CD8-positive, alpha-beta memory T cell (primary cell): ENCODE results near the gene KRT32. TPM values are rescaled to one million over a fixed set of nuclear protein-coding genes. Genes with fewer than 3 reads are reported as not detected.

Experiments used
- CTCF ChIA-PET: fragments of 350-600 bp; sonication (Branson Sonifier 250); formaldehyde crosslinking; loops from one replicate; lab custom pipeline; 2021; ENCODE audit warnings: antibody characterized with exemption; lab: Charles Lee
- POLR2A ChIA-PET: fragments of 350-600 bp; sonication (Branson Sonifier 250); formaldehyde crosslinking; loops from one replicate; lab custom pipeline; 2021; ENCODE audit warnings: antibody characterized with exemption; lab: Charles Lee
- DNase-seq, 5 donors: peaks; one replicate each; pipeline versions ENCODE4 v3.0.0 to v3.0.0-alpha.2; 2020 to 2022; ENCODE audit warnings: mixed read lengths in 1 of 5
- H3K27ac ChIP-seq: one replicate; pipeline ENCODE4 v1.7.0; 2013; ENCODE audit warnings: low read depth, mild to moderate bottlenecking, low read length, moderate library complexity
- H3K27me3 ChIP-seq: 2 replicates; pipeline ENCODE4 v1.7.0; 2013; ENCODE audit warnings: low read length, mild to moderate bottlenecking; ENCODE audit not compliant: insufficient read depth, poor library complexity, severe bottlenecking
- H3K36me3 ChIP-seq: 2 replicates; pipeline ENCODE4 v1.7.0; 2013; ENCODE audit warnings: mild to moderate bottlenecking, low read length, moderate library complexity; ENCODE audit not compliant: insufficient read depth
- H3K4me1 ChIP-seq: 2 replicates; pipeline ENCODE4 v1.7.0; 2013; ENCODE audit warnings: mild to moderate bottlenecking, low read length, moderate library complexity; ENCODE audit not compliant: insufficient read depth
- H3K4me3 ChIP-seq: 2 replicates; pipeline ENCODE4 v1.7.0; 2013; ENCODE audit warnings: mild to moderate bottlenecking, low read length
- H3K9me3 ChIP-seq: 2 replicates; pipeline ENCODE4 v1.7.0; 2013; ENCODE audit warnings: mild to moderate bottlenecking, low read length
- H3K27ac Mint-ChIP-seq, 8 donors: one replicate each; pipeline ENCODE4 v1.8.0; 2020 to 2021; ENCODE audit warnings: mixed read lengths in 8 of 8, mild to moderate bottlenecking in 6 of 8, inconsistent platforms in 3 of 8, moderate library complexity in 3 of 8
- H3K27me3 Mint-ChIP-seq, 2 donors: one replicate each; pipeline ENCODE4 v1.8.0; 2020 to 2021; ENCODE audit warnings: mixed read lengths in 2 of 2, mild to moderate bottlenecking in 1 of 2, moderate library complexity in 1 of 2
- H3K36me3 Mint-ChIP-seq, 3 donors: one replicate each; pipeline ENCODE4 v1.8.0; 2020 to 2021; ENCODE audit warnings: mixed read lengths in 3 of 3, inconsistent platforms in 1 of 3, mild to moderate bottlenecking in 1 of 3
- H3K4me1 Mint-ChIP-seq, 3 donors: one replicate each; pipeline ENCODE4 v1.8.0; 2020 to 2021; ENCODE audit warnings: mixed read lengths in 3 of 3, inconsistent platforms in 1 of 3, mild to moderate bottlenecking in 1 of 3
- H3K4me3 Mint-ChIP-seq, 7 donors: one replicate each; pipeline ENCODE4 v1.8.0; 2020 to 2021; ENCODE audit warnings: mixed read lengths in 7 of 7, mild to moderate bottlenecking in 6 of 7, moderate library complexity in 4 of 7, inconsistent platforms in 2 of 7
- H3K9me3 Mint-ChIP-seq, 5 donors: one replicate each; pipeline ENCODE4 v1.8.0; 2020 to 2022; ENCODE audit warnings: mixed read lengths in 5 of 5, mild to moderate bottlenecking in 3 of 5, moderate library complexity in 2 of 5, inconsistent platforms in 1 of 5
- polyA plus RNA-seq: library from polyadenylated mRNA; unstranded; fragments of 300-500 nt; fragmentation: Illumina TruSeq; gene quantifications from one replicate; pipeline ENCODE4 v1.2.3, GENCODE V29; 2021
- total RNA-seq, 2 experiments: library from RNA; stranded (reverse); gene quantifications; one replicate each; pipeline ENCODE4 v1.2.3, GENCODE V29; 2021

The KRT32 gene
- total and polyA plus RNA-seq, 3 experiments from 2014 or later, result not detected

- Histone ChIP-seq H3K27me3 (no peaks in the 10 kb centered on the region), H3K4me1 (no peaks in the 10 kb centered on the region), H3K36me3 (no peaks in the 10 kb centered on the region), H3K9me3 (no peaks in the 10 kb centered on the region), H3K4me3 (no peak overlapping the region), H3K27ac (no peak overlapping the region)
- CTCF ChIA-PET, result no interaction called here
- Mint-ChIP-seq H3K4me3 (no peak overlapping the region), H3K9me3 (peaks cover 0 to 3% (median 0%) of the 10 kb centered on the region in 5 donors), H3K4me1 (peaks cover 0 to 5% (median 0%) of the 10 kb centered on the region in 3 donors), H3K36me3 (peaks cover 0 to 3% (median 0%) of the 10 kb centered on the region in 3 donors), H3K27ac (no peak overlapping the region), H3K27me3 (peaks cover 3 to 7% of the 10 kb centered on the region in 2 donors)
- POLR2A ChIA-PET, result no interaction called here
- no peak for DNase-seq
Observed at GRCh38 chr17:41475421-41475820, 8.2 kb upstream of the KRT32 start.

- H3K9me3 Mint-ChIP-seq, result peaks cover 0 to 3% (median 0%) of the 10 kb centered on the region in 5 donors
- no peaks in the 10 kb centered on the region for H3K9me3 ChIP-seq
- H3K36me3 Mint-ChIP-seq, result peaks cover 0 to 3% (median 0%) of the 10 kb centered on the region in 3 donors
- H3K27me3 ChIP-seq, result no peaks in the 10 kb centered on the region
- POLR2A ChIA-PET, result no interaction called here
- no peaks in the 10 kb centered on the region for H3K36me3 ChIP-seq
- H3K4me1 ChIP-seq, result no peaks in the 10 kb centered on the region
- H3K4me3 Mint-ChIP-seq, result no peak overlapping the region
- H3K4me1 Mint-ChIP-seq, result peaks cover 0 to 5% (median 0%) of the 10 kb centered on the region in 3 donors
- H3K27me3 Mint-ChIP-seq, result peaks cover 3 to 7% of the 10 kb centered on the region in 2 donors
- CTCF ChIA-PET, result no interaction called here
- no peak overlapping the region for H3K27ac Mint-ChIP-seq
- H3K4me3 ChIP-seq, result no peak overlapping the region
- DNase-seq, result no peak
- H3K27ac ChIP-seq, result no peak overlapping the region
Observed at GRCh38 chr17:41474863-41475262, 7.7 kb upstream of the KRT32 start.

GRCh38 chr17:41468346-41468745 is 1.2 kb upstream of the KRT32 start:
- peaks cover 0 to 3% (median 0%) of the 10 kb centered on the region in 3 donors for H3K36me3 Mint-ChIP-seq
- DNase-seq, result no peak
- no peak overlapping the region for H3K27ac Mint-ChIP-seq
- Histone ChIP-seq H3K9me3 (no peaks in the 10 kb centered on the region), H3K4me3 (no peak overlapping the region), H3K27ac (no peak overlapping the region), H3K36me3 (no peaks in the 10 kb centered on the region), H3K27me3 (no peaks in the 10 kb centered on the region), H3K4me1 (no peaks in the 10 kb centered on the region)
- H3K27me3 Mint-ChIP-seq, result peaks cover 20 to 34% of the 10 kb centered on the region in 2 donors
- peaks cover 0 to 3% (median 2%) of the 10 kb centered on the region in 5 donors for H3K9me3 Mint-ChIP-seq
- no peak overlapping the region for H3K4me3 Mint-ChIP-seq
- POLR2A ChIA-PET, result no interaction called here
- CTCF ChIA-PET, result no interaction called here
- H3K4me1 Mint-ChIP-seq, result peaks cover 0 to 5% (median 0%) of the 10 kb centered on the region in 3 donors

- Histone ChIP-seq H3K4me3 (no peak overlapping the region), H3K27ac (no peak overlapping the region), H3K9me3 (no peaks in the 10 kb centered on the region), H3K27me3 (no peaks in the 10 kb centered on the region), H3K36me3 (no peaks in the 10 kb centered on the region), H3K4me1 (no peaks in the 10 kb centered on the region)
- Mint-ChIP-seq H3K9me3 (peaks cover 0 to 3% (median 2%) of the 10 kb centered on the region in 5 donors), H3K4me3 (no peak overlapping the region), H3K4me1 (peaks cover 0 to 5% (median 0%) of the 10 kb centered on the region in 3 donors), H3K27ac (no peak overlapping the region), H3K27me3 (peaks cover 19 to 30% of the 10 kb centered on the region in 2 donors), H3K36me3 (no peaks in the 10 kb centered on the region)
- ChIA-PET POLR2A (no interaction called here), CTCF (no interaction called here)
- no peak for DNase-seq
Observed at GRCh38 chr17:41467561-41467960, 375 bp upstream of the KRT32 start.

GRCh38 chr17:41464682-41465081 is 2.5 kb downstream of the KRT32 start:
- H3K9me3 Mint-ChIP-seq, result peaks cover 0 to 3% (median 2%) of the 10 kb centered on the region in 5 donors
- H3K4me1 Mint-ChIP-seq, result no peaks in the 10 kb centered on the region
- H3K4me1 ChIP-seq, result no peaks in the 10 kb centered on the region
- H3K27me3 ChIP-seq, result no peaks in the 10 kb centered on the region
- DNase-seq, result no peak
- peaks cover 28 to 34% of the 10 kb centered on the region in 2 donors for H3K27me3 Mint-ChIP-seq
- no peak overlapping the region for H3K4me3 ChIP-seq
- ChIA-PET POLR2A (no interaction called here), CTCF (no interaction called here)
- no peak overlapping the region for H3K4me3 Mint-ChIP-seq
- H3K36me3 Mint-ChIP-seq, result no peaks in the 10 kb centered on the region
- H3K36me3 ChIP-seq, result no peaks in the 10 kb centered on the region
- no peaks in the 10 kb centered on the region for H3K9me3 ChIP-seq
- no peak overlapping the region for H3K27ac Mint-ChIP-seq
- H3K27ac ChIP-seq, result no peak overlapping the region

GRCh38 chr17:41464173-41464572 is 3.0 kb downstream of the KRT32 start:
- H3K36me3 ChIP-seq, result no peaks in the 10 kb centered on the region
- H3K27ac ChIP-seq, result no peak overlapping the region
- no peaks in the 10 kb centered on the region for H3K4me1 Mint-ChIP-seq
- DNase-seq, result no peak
- no peaks in the 10 kb centered on the region for H3K9me3 ChIP-seq
- H3K27me3 ChIP-seq, result no peaks in the 10 kb centered on the region
- no peaks in the 10 kb centered on the region for H3K36me3 Mint-ChIP-seq
- H3K27me3 Mint-ChIP-seq, result peaks cover 28 to 38% of the 10 kb centered on the region in 2 donors
- H3K4me1 ChIP-seq, result no peaks in the 10 kb centered on the region
- ChIA-PET CTCF (no interaction called here), POLR2A (no interaction called here)
- H3K4me3 Mint-ChIP-seq, result no peak overlapping the region
- H3K9me3 Mint-ChIP-seq, result peaks cover 0 to 3% (median 2%) of the 10 kb centered on the region in 5 donors
- H3K4me3 ChIP-seq, result no peak overlapping the region
- no peak overlapping the region for H3K27ac Mint-ChIP-seq

- no peaks in the 10 kb centered on the region for H3K36me3 ChIP-seq
- no peak overlapping the region for H3K27ac ChIP-seq
- Mint-ChIP-seq H3K36me3 (no peaks in the 10 kb centered on the region), H3K27me3 (peaks cover 28 to 38% of the 10 kb centered on the region in 2 donors), H3K4me1 (no peaks in the 10 kb centered on the region), H3K9me3 (peaks cover 0 to 3% (median 2%) of the 10 kb centered on the region in 5 donors), H3K4me3 (no peak overlapping the region), H3K27ac (no peak overlapping the region)
- DNase-seq, result no peak
- H3K4me3 ChIP-seq, result no peak overlapping the region
- ChIA-PET CTCF (no interaction called here), POLR2A (interaction anchor here (0.5 kb wide), 1 partner anchor 11 kb away, joined by 3 read pairs; no protein-coding TSS in a partner anchor)
- H3K4me1 ChIP-seq, result no peaks in the 10 kb centered on the region
- no peaks in the 10 kb centered on the region for H3K9me3 ChIP-seq
- no peaks in the 10 kb centered on the region for H3K27me3 ChIP-seq
Observed at GRCh38 chr17:41463746-41464145, 3.4 kb downstream of the KRT32 start.

GRCh38 chr17:41462705-41463104 is 4.5 kb downstream of the KRT32 start:
- no peaks in the 10 kb centered on the region for H3K36me3 ChIP-seq
- H3K9me3 ChIP-seq, result no peaks in the 10 kb centered on the region
- Mint-ChIP-seq H3K4me1 (no peaks in the 10 kb centered on the region), H3K4me3 (no peak overlapping the region), H3K27ac (no peak overlapping the region), H3K36me3 (no peaks in the 10 kb centered on the region), H3K9me3 (peaks cover 0 to 2% (median 0%) of the 10 kb centered on the region in 5 donors), H3K27me3 (peaks cover 27 to 37% of the 10 kb centered on the region in 2 donors)
- DNase-seq, result no peak
- ChIA-PET CTCF (interaction anchor here (0.6 kb wide), 1 partner anchor 372 kb away, joined by 3 read pairs; no protein-coding TSS in a partner anchor), POLR2A (no interaction called here)
- no peak overlapping the region for H3K27ac ChIP-seq
- no peak overlapping the region for H3K4me3 ChIP-seq
- no peaks in the 10 kb centered on the region for H3K27me3 ChIP-seq
- no peaks in the 10 kb centered on the region for H3K4me1 ChIP-seq
